HG03571 (cell line): ENCODE measurements around the gene APOL3.
"Not testable (repeated sequence)": the region's sequence is repeated elsewhere in the genome, so short reads cannot be mapped to it uniquely, and the experiment has no call there.

Experiments used
- ATAC-seq: cut with Tn5 transposase; IDR thresholded peaks from one replicate; pipeline ENCODE4 v1.9.1; 2021; ENCODE audit not compliant: unreplicated experiment

APOL3 gene

GRCh38 chr22:36136988-36137387, 23.6 kb downstream of the APOL3 start:
- ATAC-seq, result no peak

GRCh38 chr22:36136475-36136874, 24.1 kb downstream of the APOL3 start:
- ATAC-seq, result no peak

- ATAC-seq, result no peak
Observed at GRCh38 chr22:36135306-36135980, 25.1 kb downstream of the APOL3 start.

GRCh38 chr22:36134182-36134581, 26.4 kb downstream of the APOL3 start:
- no peak for ATAC-seq

GRCh38 chr22:36131907-36132306, 28.6 kb downstream of the APOL3 start:
- ATAC-seq, result no peak

- ATAC-seq, result no peak
Observed at GRCh38 chr22:36129486-36130388, 30.8 kb downstream of the APOL3 start.

- no peak for ATAC-seq
Observed at GRCh38 chr22:36129071-36129470, 31.5 kb downstream of the APOL3 start.

GRCh38 chr22:36125994-36126531, 34.5 kb downstream of the APOL3 start:
- no peak for ATAC-seq

GRCh38 chr22:36125434-36125833, 35.1 kb downstream of the APOL3 start:
- ATAC-seq, result no peak

- ATAC-seq, result no peak
Observed at GRCh38 chr22:36124666-36125065, 35.9 kb downstream of the APOL3 start.

- ATAC-seq, result peak; percentile 68
Observed at GRCh38 chr22:36123673-36124630, 36.6 kb downstream of the APOL3 start.

- not testable (repeated sequence) for ATAC-seq
Observed at GRCh38 chr22:36120621-36121351, 39.8 kb downstream of the APOL3 start.

- ATAC-seq, result no peak
Observed at GRCh38 chr22:36117053-36117554, 43.5 kb downstream of the APOL3 start.

- ATAC-seq, result no peak
Observed at GRCh38 chr22:36116127-36116526, 44.4 kb downstream of the APOL3 start.

- ATAC-seq, result no peak
Observed at GRCh38 chr22:36113121-36113520, 47.4 kb downstream of the APOL3 start.

- ATAC-seq, result no peak
Observed at GRCh38 chr22:36111316-36111715, 49.2 kb downstream of the APOL3 start.

GRCh38 chr22:36110306-36110881, 50.2 kb downstream of the APOL3 start:
- no peak for ATAC-seq

- ATAC-seq, result no peak
Observed at GRCh38 chr22:36107436-36107835, 53.1 kb downstream of the APOL3 start.

GRCh38 chr22:36106910-36107309, 53.6 kb downstream of the APOL3 start:
- no peak for ATAC-seq

- ATAC-seq, result no peak
Observed at GRCh38 chr22:36104988-36105387, 55.6 kb downstream of the APOL3 start.
